ENCODE measurements around the gene RNASEH2B. TPM values are rescaled to one million over a fixed set of nuclear protein-coding genes. Genes with fewer than 3 reads are reported as not detected.

RNASEH2B gene
- 85.2 and 137 TPM in 2 replicates for total RNA-seq (2014; rRNA removed; shearing (Covaris generic); ENCODE audit: low replicate concordance)

GRCh38 chr13:50909605-50910484 lies at the start of gene RNASEH2B:
Gene RNASEH2B, plus strand, starts transcription at chr13:50909791. Its CDS starts 286 bp downstream, at chr13:50910077.
- H3K4me3 ChIP-seq (ENCODE audit: low read length) = peak within 1 kb of the TSS; percentile 93
- peak within 1 kb of the TSS; percentile 74 for H3K27ac ChIP-seq (ENCODE audit: low read length)
- peaks cover 41% of the 10 kb centered on the region for H3K79me2 ChIP-seq (ENCODE audit: low read length)
- H3K9me2 ChIP-seq (replicated peaks; ENCODE audit: insufficient read depth, low read length) = no peaks in the 10 kb centered on the region
- peaks cover 9% of the 10 kb centered on the region; the same call in 1 of the 2 replicates for H4K20me1 ChIP-seq (ENCODE audit: insufficient read depth, low read depth, low read length)
- DNase-seq = peak; percentile 91
- no peaks in the 10 kb centered on the region for H3K27me3 ChIP-seq (ENCODE audit: low read length)
- H3K9me3 ChIP-seq (ENCODE audit: low read length) = no peaks in the 10 kb centered on the region
- peak within 1 kb of the TSS; percentile 93 for H2AFZ ChIP-seq (ENCODE audit: low read length)
- H3K4me2 ChIP-seq (ENCODE audit: low read depth, low read length, poor library complexity, severe bottlenecking) = peak within 1 kb of the TSS; percentile 95
- peaks cover 63% of the 10 kb centered on the region for H3K4me1 ChIP-seq (ENCODE audit: low read length)
- peak within 1 kb of the TSS; percentile 96 for H3K9ac ChIP-seq (ENCODE audit: low read length)
- H3K36me3 ChIP-seq (ENCODE audit: insufficient read depth, low read length) = no peaks in the 10 kb centered on the region

GRCh38 chr13:50864492-50864891 lies 45.1 kb upstream of the RNASEH2B start:
- no peak overlapping the region for H3K4me3 ChIP-seq (ENCODE audit: low read length)
- H3K9ac ChIP-seq (ENCODE audit: low read length) = no peak overlapping the region
- H3K9me3 ChIP-seq (ENCODE audit: low read length) = no peaks in the 10 kb centered on the region
- H3K4me1 ChIP-seq (ENCODE audit: low read length) = no peaks in the 10 kb centered on the region
- no peaks in the 10 kb centered on the region for H3K36me3 ChIP-seq (ENCODE audit: insufficient read depth, low read length)
- no peaks in the 10 kb centered on the region for H3K27me3 ChIP-seq (ENCODE audit: low read length)
- no peak overlapping the region for H3K27ac ChIP-seq (ENCODE audit: low read length)
- H3K4me2 ChIP-seq (ENCODE audit: low read depth, low read length, poor library complexity, severe bottlenecking) = no peak overlapping the region
- no peak overlapping the region for H2AFZ ChIP-seq (ENCODE audit: low read length)
- H3K79me2 ChIP-seq (ENCODE audit: low read length) = no peaks in the 10 kb centered on the region
- DNase-seq = no peak
- no peaks in the 10 kb centered on the region for H4K20me1 ChIP-seq (ENCODE audit: insufficient read depth, low read depth, low read length)
- H3K9me2 ChIP-seq (replicated peaks; ENCODE audit: insufficient read depth, low read length) = no peaks in the 10 kb centered on the region

- Histone ChIP-seq H3K27me3 (ENCODE audit: low read length) (no peaks in the 10 kb centered on the region), H3K4me1 (ENCODE audit: low read length) (no peaks in the 10 kb centered on the region), H3K9me2 (replicated peaks; ENCODE audit: insufficient read depth, low read length) (no peaks in the 10 kb centered on the region), H3K4me2 (ENCODE audit: low read depth, low read length, poor library complexity, severe bottlenecking) (no peak overlapping the region), H3K4me3 (ENCODE audit: low read length) (no peak overlapping the region), H3K27ac (ENCODE audit: low read length) (no peak overlapping the region), H3K9me3 (ENCODE audit: low read length) (no peaks in the 10 kb centered on the region), H4K20me1 (ENCODE audit: insufficient read depth, low read depth, low read length) (no peaks in the 10 kb centered on the region), H3K36me3 (ENCODE audit: insufficient read depth, low read length) (no peaks in the 10 kb centered on the region), H3K79me2 (ENCODE audit: low read length) (no peaks in the 10 kb centered on the region), H3K9ac (ENCODE audit: low read length) (no peak overlapping the region), H2AFZ (ENCODE audit: low read length) (no peak overlapping the region)
- DNase-seq = no peak
Measured at GRCh38 chr13:50866817-50867636, 42.6 kb upstream of the RNASEH2B start.

GRCh38 chr13:50867637-50867945 lies 42.0 kb upstream of the RNASEH2B start:
- no peaks in the 10 kb centered on the region for H3K27me3 ChIP-seq (ENCODE audit: low read length)
- no peaks in the 10 kb centered on the region for H3K9me3 ChIP-seq (ENCODE audit: low read length)
- no peaks in the 10 kb centered on the region for H3K4me1 ChIP-seq (ENCODE audit: low read length)
- H3K4me3 ChIP-seq (ENCODE audit: low read length) = no peak overlapping the region
- H3K9me2 ChIP-seq (replicated peaks; ENCODE audit: insufficient read depth, low read length) = no peaks in the 10 kb centered on the region
- no peak overlapping the region for H2AFZ ChIP-seq (ENCODE audit: low read length)
- no peak overlapping the region for H3K9ac ChIP-seq (ENCODE audit: low read length)
- no peaks in the 10 kb centered on the region for H4K20me1 ChIP-seq (ENCODE audit: insufficient read depth, low read depth, low read length)
- H3K79me2 ChIP-seq (ENCODE audit: low read length) = no peaks in the 10 kb centered on the region
- H3K27ac ChIP-seq (ENCODE audit: low read length) = no peak overlapping the region
- DNase-seq = no peak
- no peak overlapping the region for H3K4me2 ChIP-seq (ENCODE audit: low read depth, low read length, poor library complexity, severe bottlenecking)
- H3K36me3 ChIP-seq (ENCODE audit: insufficient read depth, low read length) = no peaks in the 10 kb centered on the region

GRCh38 chr13:50871405-50871804 lies 38.2 kb upstream of the RNASEH2B start:
- Histone ChIP-seq H3K4me1 (ENCODE audit: low read length) (no peaks in the 10 kb centered on the region), H3K36me3 (ENCODE audit: insufficient read depth, low read length) (no peaks in the 10 kb centered on the region), H3K27me3 (ENCODE audit: low read length) (no peaks in the 10 kb centered on the region), H4K20me1 (ENCODE audit: insufficient read depth, low read depth, low read length) (no peaks in the 10 kb centered on the region), H3K9ac (ENCODE audit: low read length) (no peak overlapping the region), H3K9me3 (ENCODE audit: low read length) (no peaks in the 10 kb centered on the region), H3K4me3 (ENCODE audit: low read length) (no peak overlapping the region), H3K9me2 (replicated peaks; ENCODE audit: insufficient read depth, low read length) (no peaks in the 10 kb centered on the region), H2AFZ (ENCODE audit: low read length) (no peak overlapping the region), H3K27ac (ENCODE audit: low read length) (no peak overlapping the region), H3K4me2 (ENCODE audit: low read depth, low read length, poor library complexity, severe bottlenecking) (no peak overlapping the region), H3K79me2 (ENCODE audit: low read length) (no peaks in the 10 kb centered on the region)
- DNase-seq = no peak

GRCh38 chr13:50873467-50873866 lies 36.1 kb upstream of the RNASEH2B start:
- Histone ChIP-seq H3K79me2 (ENCODE audit: low read length) (no peaks in the 10 kb centered on the region), H3K36me3 (ENCODE audit: insufficient read depth, low read length) (no peaks in the 10 kb centered on the region), H3K27ac (ENCODE audit: low read length) (no peak overlapping the region), H3K9me2 (replicated peaks; ENCODE audit: insufficient read depth, low read length) (no peaks in the 10 kb centered on the region), H3K27me3 (ENCODE audit: low read length) (no peaks in the 10 kb centered on the region), H2AFZ (ENCODE audit: low read length) (no peak overlapping the region), H3K9ac (ENCODE audit: low read length) (no peak overlapping the region), H3K4me3 (ENCODE audit: low read length) (no peak overlapping the region), H3K4me1 (ENCODE audit: low read length) (no peaks in the 10 kb centered on the region), H3K4me2 (ENCODE audit: low read depth, low read length, poor library complexity, severe bottlenecking) (no peak overlapping the region), H3K9me3 (ENCODE audit: low read length) (no peaks in the 10 kb centered on the region), H4K20me1 (ENCODE audit: insufficient read depth, low read depth, low read length) (no peaks in the 10 kb centered on the region)
- no peak for DNase-seq

GRCh38 chr13:50873991-50874390 lies 35.6 kb upstream of the RNASEH2B start:
- no peak overlapping the region for H3K4me3 ChIP-seq (ENCODE audit: low read length)
- no peaks in the 10 kb centered on the region for H3K27me3 ChIP-seq (ENCODE audit: low read length)
- no peak overlapping the region for H2AFZ ChIP-seq (ENCODE audit: low read length)
- DNase-seq = no peak
- no peak overlapping the region for H3K4me2 ChIP-seq (ENCODE audit: low read depth, low read length, poor library complexity, severe bottlenecking)
- H3K9me2 ChIP-seq (replicated peaks; ENCODE audit: insufficient read depth, low read length) = no peaks in the 10 kb centered on the region
- no peaks in the 10 kb centered on the region for H3K9me3 ChIP-seq (ENCODE audit: low read length)
- H3K9ac ChIP-seq (ENCODE audit: low read length) = no peak overlapping the region
- no peaks in the 10 kb centered on the region for H3K4me1 ChIP-seq (ENCODE audit: low read length)
- H4K20me1 ChIP-seq (ENCODE audit: insufficient read depth, low read depth, low read length) = no peaks in the 10 kb centered on the region
- no peaks in the 10 kb centered on the region for H3K79me2 ChIP-seq (ENCODE audit: low read length)
- no peak overlapping the region for H3K27ac ChIP-seq (ENCODE audit: low read length)
- H3K36me3 ChIP-seq (ENCODE audit: insufficient read depth, low read length) = no peaks in the 10 kb centered on the region

- H2AFZ ChIP-seq (ENCODE audit: low read length) = no peak overlapping the region
- H3K27ac ChIP-seq (ENCODE audit: low read length) = no peak overlapping the region
- H3K9ac ChIP-seq (ENCODE audit: low read length) = no peak overlapping the region
- H3K36me3 ChIP-seq (ENCODE audit: insufficient read depth, low read length) = no peaks in the 10 kb centered on the region
- H3K79me2 ChIP-seq (ENCODE audit: low read length) = no peaks in the 10 kb centered on the region
- no peak overlapping the region for H3K4me3 ChIP-seq (ENCODE audit: low read length)
- H3K4me2 ChIP-seq (ENCODE audit: low read depth, low read length, poor library complexity, severe bottlenecking) = no peak overlapping the region
- no peaks in the 10 kb centered on the region for H3K27me3 ChIP-seq (ENCODE audit: low read length)
- H4K20me1 ChIP-seq (ENCODE audit: insufficient read depth, low read depth, low read length) = no peaks in the 10 kb centered on the region
- no peak for DNase-seq
- H3K4me1 ChIP-seq (ENCODE audit: low read length) = no peaks in the 10 kb centered on the region
- H3K9me3 ChIP-seq (ENCODE audit: low read length) = no peaks in the 10 kb centered on the region
- H3K9me2 ChIP-seq (replicated peaks; ENCODE audit: insufficient read depth, low read length) = no peaks in the 10 kb centered on the region
Measured at GRCh38 chr13:50882816-50883435, 26.7 kb upstream of the RNASEH2B start.
